Measurements from ENCODE around the gene PRXL2B.

GRCh38 chr1:2633366-2633935 lies 46.9 kb downstream of the PRXL2B start:
- no peak for TF ChIP-seq CTCF (IDR thresholded peaks at IDR 0.05)
- no peak for TF ChIP-seq POLR2A (IDR thresholded peaks at IDR 0.05)

Data from adrenal gland (tissue), 5 donors.